ENCODE data around the gene NPHS1. TPM values are rescaled to one million over a fixed set of nuclear protein-coding genes. Genes with fewer than 3 reads are reported as not detected.

NPHS1 gene
- total RNA-seq, 2 donors from 2014 or later: not detected

DNA sequence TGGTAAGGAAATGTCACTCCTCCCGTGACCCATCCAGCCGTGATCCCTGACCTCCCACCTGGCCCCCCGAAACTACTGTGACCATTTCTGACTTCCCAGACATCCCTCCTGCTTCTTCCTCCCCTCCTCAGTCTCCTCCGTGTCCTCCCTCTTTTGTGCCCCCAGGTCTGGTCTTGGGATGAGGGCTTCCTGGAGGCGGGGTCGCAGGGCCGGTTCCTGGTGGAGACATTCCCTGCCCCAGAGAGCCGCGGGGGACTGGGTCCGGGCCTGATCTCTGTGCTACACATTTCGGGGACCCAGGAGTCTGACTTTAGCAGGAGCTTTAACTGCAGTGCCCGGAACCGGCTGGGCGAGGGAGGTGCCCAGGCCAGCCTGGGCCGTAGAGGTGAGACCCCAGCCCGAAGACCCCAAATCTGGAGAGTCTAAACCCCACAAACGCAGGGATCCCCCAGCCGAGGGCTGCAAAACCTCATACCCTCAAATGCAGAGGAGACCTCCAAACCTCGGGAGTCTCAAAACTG lies 9.4 kb upstream of the NPHS1 start:
- H3K4me3 ChIP-seq: no peak overlapping the region
- DNase-seq (ENCODE audit: low spot score): no peak
- no peak overlapping the region for H3K27ac ChIP-seq
- TF ChIP-seq, protein P1, sequence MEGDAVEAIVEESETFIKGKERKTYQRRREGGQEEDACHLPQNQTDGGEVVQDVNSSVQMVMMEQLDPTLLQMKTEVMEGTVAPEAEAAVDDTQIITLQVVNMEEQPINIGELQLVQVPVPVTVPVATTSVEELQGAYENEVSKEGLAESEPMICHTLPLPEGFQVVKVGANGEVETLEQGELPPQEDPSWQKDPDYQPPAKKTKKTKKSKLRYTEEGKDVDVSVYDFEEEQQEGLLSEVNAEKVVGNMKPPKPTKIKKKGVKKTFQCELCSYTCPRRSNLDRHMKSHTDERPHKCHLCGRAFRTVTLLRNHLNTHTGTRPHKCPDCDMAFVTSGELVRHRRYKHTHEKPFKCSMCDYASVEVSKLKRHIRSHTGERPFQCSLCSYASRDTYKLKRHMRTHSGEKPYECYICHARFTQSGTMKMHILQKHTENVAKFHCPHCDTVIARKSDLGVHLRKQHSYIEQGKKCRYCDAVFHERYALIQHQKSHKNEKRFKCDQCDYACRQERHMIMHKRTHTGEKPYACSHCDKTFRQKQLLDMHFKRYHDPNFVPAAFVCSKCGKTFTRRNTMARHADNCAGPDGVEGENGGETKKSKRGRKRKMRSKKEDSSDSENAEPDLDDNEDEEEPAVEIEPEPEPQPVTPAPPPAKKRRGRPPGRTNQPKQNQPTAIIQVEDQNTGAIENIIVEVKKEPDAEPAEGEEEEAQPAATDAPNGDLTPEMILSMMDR (IDR thresholded peaks at IDR 0.05): no peak
- H3K27me3 ChIP-seq (replicated peaks; ENCODE audit: insufficient read depth): peaks cover 6% of the 10 kb centered on the region
- H3K36me3 ChIP-seq: no peaks in the 10 kb centered on the region
- H3K9me3 ChIP-seq: no peaks in the 10 kb centered on the region
- peaks cover 0 to 6% of the 10 kb centered on the region in 2 donors for H3K4me1 ChIP-seq (ENCODE audit: control insufficient read depth in 1 of 2, low read depth in 2 of 2)
- no peak for ATAC-seq (ENCODE audit: insufficient number of reproducible peaks, low FRiP score, low read depth)

- TF ChIP-seq, protein P1 (IDR thresholded peaks at IDR 0.05): no peak
- Histone ChIP-seq H3K9me3 (no peaks in the 10 kb centered on the region), H3K27ac (no peak overlapping the region), H3K36me3 (no peaks in the 10 kb centered on the region), H3K4me1 (ENCODE audit: control insufficient read depth in 1 of 2, low read depth in 2 of 2) (peaks cover 0 to 13% of the 10 kb centered on the region in 2 donors), H3K4me3 (no peak overlapping the region), H3K27me3 (replicated peaks; ENCODE audit: insufficient read depth) (peaks cover 10% of the 10 kb centered on the region)
- no peak for ATAC-seq (ENCODE audit: insufficient number of reproducible peaks, low FRiP score, low read depth)
- DNase-seq (ENCODE audit: low spot score): no peak
Measured at GRCh38 chr19:35860818-35861639, 8.7 kb upstream of the NPHS1 start.

GRCh38 chr19:35860436-35860817 lies 8.1 kb upstream of the NPHS1 start:
- TF ChIP-seq, protein P1 (IDR thresholded peaks at IDR 0.05): no peak
- no peak for ATAC-seq (ENCODE audit: insufficient number of reproducible peaks, low FRiP score, low read depth)
- Histone ChIP-seq H3K4me3 (no peak overlapping the region), H3K27me3 (replicated peaks; ENCODE audit: insufficient read depth) (peaks cover 10% of the 10 kb centered on the region), H3K4me1 (ENCODE audit: control insufficient read depth in 1 of 2, low read depth in 2 of 2) (peaks cover 0 to 15% of the 10 kb centered on the region in 2 donors), H3K36me3 (no peaks in the 10 kb centered on the region), H3K27ac (no peak overlapping the region), H3K9me3 (no peaks in the 10 kb centered on the region)
- DNase-seq (ENCODE audit: low spot score): no peak

- H3K36me3 ChIP-seq: no peaks in the 10 kb centered on the region
- H3K9me3 ChIP-seq: no peaks in the 10 kb centered on the region
- H3K27ac ChIP-seq: no peak overlapping the region
- peaks cover 10% of the 10 kb centered on the region for H3K27me3 ChIP-seq (replicated peaks; ENCODE audit: insufficient read depth)
- TF ChIP-seq, protein P1 (IDR thresholded peaks at IDR 0.05): no peak
- peaks cover 0 to 15% of the 10 kb centered on the region in 2 donors for H3K4me1 ChIP-seq (ENCODE audit: control insufficient read depth in 1 of 2, low read depth in 2 of 2)
- no peak for DNase-seq (ENCODE audit: low spot score)
- no peak overlapping the region for H3K4me3 ChIP-seq
- ATAC-seq (ENCODE audit: insufficient number of reproducible peaks, low FRiP score, low read depth): no peak
Measured at GRCh38 chr19:35859414-35859813, 7.1 kb upstream of the NPHS1 start.

DNA sequence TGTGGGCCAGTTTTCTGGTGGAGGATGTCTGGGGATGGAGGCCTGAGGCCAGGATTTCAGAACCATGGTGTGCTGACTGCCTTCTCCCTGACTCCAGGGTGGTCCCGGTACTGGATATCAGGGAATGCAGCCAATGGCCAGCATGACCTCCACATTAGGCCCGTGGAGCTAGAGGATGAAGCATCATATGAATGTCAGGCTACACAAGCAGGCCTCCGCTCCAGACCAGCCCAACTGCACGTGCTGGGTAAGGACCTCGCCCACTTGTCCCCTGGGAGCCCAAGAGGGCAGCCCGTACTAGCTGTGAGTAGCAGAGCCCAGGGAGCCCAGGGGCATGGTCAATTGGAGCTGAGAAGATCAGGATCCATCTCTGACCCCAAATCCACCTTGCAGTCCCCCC lies 6.0 kb upstream of the NPHS1 start:
- peaks cover 10% of the 10 kb centered on the region for H3K27me3 ChIP-seq (replicated peaks; ENCODE audit: insufficient read depth)
- H3K9me3 ChIP-seq: no peaks in the 10 kb centered on the region
- TF ChIP-seq, protein P1 (IDR thresholded peaks at IDR 0.05): no peak
- ATAC-seq (ENCODE audit: insufficient number of reproducible peaks, low FRiP score, low read depth) (no peak), DNase-seq (ENCODE audit: low spot score) (no peak)
- H3K36me3 ChIP-seq: no peaks in the 10 kb centered on the region
- peaks cover 0 to 15% of the 10 kb centered on the region in 2 donors for H3K4me1 ChIP-seq (ENCODE audit: control insufficient read depth in 1 of 2, low read depth in 2 of 2)
- H3K4me3 ChIP-seq: no peak overlapping the region
- no peak overlapping the region for H3K27ac ChIP-seq

Data from thoracic aorta (tissue), 2 donors.